Prostate gland (tissue), 2 donors: ENCODE data around the gene MEIOB. TPM values are rescaled to one million over a fixed set of nuclear protein-coding genes. Genes with fewer than 3 reads are reported as not detected.
"Not testable (repeated sequence)": the region's sequence is repeated elsewhere in the genome, so short reads cannot be mapped to it uniquely, and the experiment has no call there.

Experiments used
- DNase-seq: peaks from one replicate; pipeline ENCODE4 v3.0.0-alpha.2; 2019; ENCODE audit warnings: low spot score
- H3K27ac ChIP-seq, 2 donors: fragments of 200-600 bp; sonication (generic); 2 replicates each; pipeline ENCODE4 v1.5.1; 2017 to 2019
- H3K27me3 ChIP-seq: fragments of 200-600 bp; sonication (generic); replicated peaks from 2 replicates; pipeline ENCODE4 v1.5.1; 2019; ENCODE audit not compliant: insufficient read depth
- H3K36me3 ChIP-seq, 2 donors: fragments of 200-600 bp; sonication (generic); 1 replicate in 1 of 2; 2 replicates in 1 of 2; pipeline versions ENCODE4 v1.5.1 to v1.8.1; 2017 to 2019
- H3K4me1 ChIP-seq: fragments of 200-600 bp; sonication (generic); replicated peaks from 2 replicates; pipeline ENCODE4 v1.5.1; 2019
- H3K4me3 ChIP-seq, 2 donors: fragments of 200-600 bp; sonication (generic); 2 replicates each; pipeline ENCODE4 v1.5.1; 2017 to 2019
- H3K9me3 ChIP-seq: fragments of 200-600 bp; sonication (generic); 2 replicates; pipeline ENCODE4 v1.5.1; 2017
- POLR2A ChIP-seq: fragments of 450-650 bp; IDR thresholded peaks from one replicate; pipeline ENCODE4 v1.6.1; 2016; ENCODE audit warnings: antibody characterized with exemption, mild to moderate bottlenecking
- POLR2AphosphoS5 ChIP-seq: sonication (generic); formaldehyde crosslinking; IDR thresholded peaks from one replicate; pipeline ENCODE4 v1.6.1; 2017; ENCODE audit warnings: antibody characterized with exemption
- WGBS: methylation state at CpG from one replicate; pipeline ENCODE4 v1.1.5; 2018; 5-methylcytosine and 5-hydroxymethylcytosine counted together
- intact Hi-C: fragments of 100-400 bp; cut with DNase I; formaldehyde crosslinking; loops from one replicate; pipeline ENCODE4 v1.14.2; 2022
- total RNA-seq, 2 donors: library from RNA; depleted of rRNA; stranded (reverse); fragments of >200 nt; gene quantifications; one replicate each; pipeline ENCODE4 v1.1.0, GENCODE V29; 2016
- TF ChIP-seq, protein P1 (sequence below), 4 experiments: fragments of 200-600 bp in 2 of 4; fragments of 450-650 bp in 2 of 4; sonication (generic) in 2 of 4; IDR thresholded peaks; 1 replicate in 3 of 4; 2 replicates in 1 of 4; pipeline ENCODE4 v1.5.1; 2016 to 2019; ENCODE audit warnings: antibody characterized with exemption in 4 of 4, mild to moderate bottlenecking in 2 of 4, moderate library complexity in 2 of 4

Gene MEIOB
- total RNA-seq, 2 donors from 2014 or later = 14.4 TPM; not detected in 1

- DNase-seq = no peak
- TF ChIP-seq, protein P1, sequence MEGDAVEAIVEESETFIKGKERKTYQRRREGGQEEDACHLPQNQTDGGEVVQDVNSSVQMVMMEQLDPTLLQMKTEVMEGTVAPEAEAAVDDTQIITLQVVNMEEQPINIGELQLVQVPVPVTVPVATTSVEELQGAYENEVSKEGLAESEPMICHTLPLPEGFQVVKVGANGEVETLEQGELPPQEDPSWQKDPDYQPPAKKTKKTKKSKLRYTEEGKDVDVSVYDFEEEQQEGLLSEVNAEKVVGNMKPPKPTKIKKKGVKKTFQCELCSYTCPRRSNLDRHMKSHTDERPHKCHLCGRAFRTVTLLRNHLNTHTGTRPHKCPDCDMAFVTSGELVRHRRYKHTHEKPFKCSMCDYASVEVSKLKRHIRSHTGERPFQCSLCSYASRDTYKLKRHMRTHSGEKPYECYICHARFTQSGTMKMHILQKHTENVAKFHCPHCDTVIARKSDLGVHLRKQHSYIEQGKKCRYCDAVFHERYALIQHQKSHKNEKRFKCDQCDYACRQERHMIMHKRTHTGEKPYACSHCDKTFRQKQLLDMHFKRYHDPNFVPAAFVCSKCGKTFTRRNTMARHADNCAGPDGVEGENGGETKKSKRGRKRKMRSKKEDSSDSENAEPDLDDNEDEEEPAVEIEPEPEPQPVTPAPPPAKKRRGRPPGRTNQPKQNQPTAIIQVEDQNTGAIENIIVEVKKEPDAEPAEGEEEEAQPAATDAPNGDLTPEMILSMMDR (IDR thresholded peaks at IDR 0.05) = no peak
- TF ChIP-seq POLR2AphosphoS5 (no peak), POLR2A (no peak)
- no peak overlapping the region for H3K4me3 ChIP-seq
- H3K27me3 ChIP-seq = no peaks in the 10 kb centered on the region
- H3K36me3 ChIP-seq = no peaks in the 10 kb centered on the region
- intact Hi-C loops = no loop called here
- no peak overlapping the region for H3K27ac ChIP-seq
- 43% methylated on average over 6 of the region's 6 CpGs for WGBS
- H3K9me3 ChIP-seq = no peaks in the 10 kb centered on the region
- H3K4me1 ChIP-seq = no peaks in the 10 kb centered on the region
Observed at GRCh38 chr16:1877089-1877488, 5.1 kb upstream of the MEIOB start.

DNA sequence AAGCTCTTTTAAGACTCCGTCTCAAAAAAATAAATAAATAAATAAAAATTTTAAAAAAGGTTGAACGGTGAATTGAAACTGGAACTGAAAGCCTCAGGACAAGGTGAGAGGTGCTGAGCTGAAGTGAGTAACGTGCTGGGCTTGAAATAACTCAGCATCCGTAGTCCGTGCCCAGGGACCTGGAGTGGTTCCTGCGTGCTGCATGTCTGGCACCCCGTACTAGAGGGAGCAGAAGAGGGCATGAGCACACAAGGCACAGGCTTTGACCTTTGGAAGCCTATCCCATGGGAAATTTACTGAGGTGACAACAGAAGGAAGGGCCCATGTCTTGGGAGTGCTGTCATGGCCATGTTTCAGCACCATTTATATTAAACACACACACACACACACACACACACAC, 4.5 kb upstream of the MEIOB start:
- TF ChIP-seq POLR2AphosphoS5 = no peak
- TF ChIP-seq, protein P1 (IDR thresholded peaks at IDR 0.05) = no peak
- TF ChIP-seq POLR2A = no peak
- no peaks in the 10 kb centered on the region for H3K27me3 ChIP-seq

DNA sequence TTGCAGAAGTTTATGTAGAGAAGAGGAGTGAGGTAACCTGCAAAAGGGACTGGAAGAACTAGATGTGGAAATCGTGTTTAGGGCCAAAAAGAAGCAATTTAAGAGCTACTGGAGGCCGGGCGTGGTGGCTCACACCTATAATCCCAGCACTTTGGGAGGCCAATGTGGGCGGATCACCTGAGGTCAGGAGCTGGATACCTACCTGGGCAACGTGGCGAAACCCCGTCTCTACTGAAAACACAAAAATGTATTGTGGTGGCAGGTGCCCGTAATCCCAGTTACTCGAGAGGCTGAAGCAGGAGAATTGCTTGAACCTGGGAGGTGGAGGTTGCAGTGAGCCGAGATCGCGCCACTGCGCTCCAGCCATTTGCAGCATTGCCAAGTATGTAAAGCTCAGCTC, 4.1 kb upstream of the MEIOB start:
- intact Hi-C loops, H3K36me3 ChIP-seq, H3K9me3 ChIP-seq, DNase-seq, H3K4me3 ChIP-seq, H3K27ac ChIP-seq, H3K4me1 ChIP-seq, H3K27me3 ChIP-seq: not testable (repeated sequence)
- WGBS = 82% methylated on average over 13 of the region's 13 CpGs

More for the DNA sequence above, 4.5 kb upstream of the MEIOB start:
- Histone ChIP-seq H3K4me1 (no peaks in the 10 kb centered on the region), H3K36me3 (no peaks in the 10 kb centered on the region), H3K27ac (no peak overlapping the region), H3K4me3 (no peak overlapping the region), H3K9me3 (no peaks in the 10 kb centered on the region)
- 89% methylated on average over 7 of the region's 7 CpGs for WGBS
- intact Hi-C loops = no loop called here
- no peak for DNase-seq

- H3K9me3 ChIP-seq = no peaks in the 10 kb centered on the region
- no peak overlapping the region for H3K27ac ChIP-seq
- no peaks in the 10 kb centered on the region for H3K4me1 ChIP-seq
- WGBS = 63% methylated on average over 6 of the region's 6 CpGs
- TF ChIP-seq POLR2AphosphoS5 (no peak), POLR2A (no peak)
- TF ChIP-seq, protein P1 (IDR thresholded peaks at IDR 0.05) = no peak
- intact Hi-C loops = no loop called here
- H3K36me3 ChIP-seq = no peaks in the 10 kb centered on the region
- no peaks in the 10 kb centered on the region for H3K27me3 ChIP-seq
- no peak for DNase-seq
- H3K4me3 ChIP-seq = no peak overlapping the region
Observed at GRCh38 chr16:1874854-1875253, 2.9 kb upstream of the MEIOB start.

- Histone ChIP-seq H3K4me3 (no peak overlapping the region), H3K27me3 (no peaks in the 10 kb centered on the region), H3K4me1 (no peaks in the 10 kb centered on the region), H3K36me3 (no peaks in the 10 kb centered on the region), H3K27ac (no peak overlapping the region), H3K9me3 (no peaks in the 10 kb centered on the region)
- no peak for DNase-seq
- TF ChIP-seq, protein P1 (IDR thresholded peaks at IDR 0.05) = no peak
- no peak for TF ChIP-seq POLR2A
- no peak for TF ChIP-seq POLR2AphosphoS5
- intact Hi-C loops = no loop called here
- WGBS = 49% methylated on average over 9 of the region's 9 CpGs
Observed at GRCh38 chr16:1870365-1871082, 1.4 kb downstream of the MEIOB start.
